ENCODE measurements around the gene VIL1. TPM values are rescaled to one million over a fixed set of nuclear protein-coding genes. Genes with fewer than 3 reads are reported as not detected.

Gene VIL1
- total and polyA plus RNA-seq, 2 of the 13 experiments (the other 11 are each of a cell fraction or from before 2014, with no cell fraction given), result 287 to 301 TPM

DNA sequence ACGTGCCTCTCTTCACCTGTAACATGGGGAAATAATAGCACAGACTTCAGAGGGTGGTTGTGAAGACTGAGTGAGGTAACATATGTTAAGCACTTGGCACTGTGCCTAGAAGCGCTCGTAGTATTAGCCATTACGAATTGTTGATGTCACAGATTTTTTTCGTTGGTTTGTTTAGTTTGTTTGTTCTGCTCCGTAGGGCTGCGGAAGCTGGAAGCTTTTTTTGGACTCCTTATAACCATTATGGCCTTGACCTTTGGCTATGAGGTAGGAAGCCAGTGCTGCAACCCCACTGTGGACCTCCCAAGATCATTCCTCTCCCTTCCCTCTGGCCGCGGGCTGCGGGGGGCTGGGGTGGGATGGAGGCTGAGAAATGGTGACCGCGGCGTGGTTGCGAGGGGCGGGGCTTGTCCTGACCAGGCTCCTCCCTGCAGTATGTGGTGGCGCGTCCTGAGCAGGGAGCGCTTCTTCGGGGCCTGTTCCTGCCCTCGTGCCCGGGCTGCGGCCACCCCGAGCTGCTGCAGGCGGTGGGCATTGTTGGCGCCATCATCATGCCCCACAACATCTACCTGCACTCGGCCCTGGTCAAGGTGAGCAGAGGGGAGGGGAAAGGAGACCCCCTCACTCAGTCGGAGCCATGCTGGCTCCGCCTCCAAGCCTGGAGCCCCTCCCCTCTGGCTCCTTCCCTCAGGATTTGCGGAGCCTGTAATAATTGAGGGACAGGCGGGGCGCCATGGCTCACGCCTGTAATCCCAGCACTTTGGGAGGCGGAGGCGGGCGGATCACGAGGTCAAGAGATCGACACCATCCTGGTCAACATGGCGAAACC is 31.3 kb upstream of the VIL1 start (continued):
- TF ChIP-seq, protein P1, sequence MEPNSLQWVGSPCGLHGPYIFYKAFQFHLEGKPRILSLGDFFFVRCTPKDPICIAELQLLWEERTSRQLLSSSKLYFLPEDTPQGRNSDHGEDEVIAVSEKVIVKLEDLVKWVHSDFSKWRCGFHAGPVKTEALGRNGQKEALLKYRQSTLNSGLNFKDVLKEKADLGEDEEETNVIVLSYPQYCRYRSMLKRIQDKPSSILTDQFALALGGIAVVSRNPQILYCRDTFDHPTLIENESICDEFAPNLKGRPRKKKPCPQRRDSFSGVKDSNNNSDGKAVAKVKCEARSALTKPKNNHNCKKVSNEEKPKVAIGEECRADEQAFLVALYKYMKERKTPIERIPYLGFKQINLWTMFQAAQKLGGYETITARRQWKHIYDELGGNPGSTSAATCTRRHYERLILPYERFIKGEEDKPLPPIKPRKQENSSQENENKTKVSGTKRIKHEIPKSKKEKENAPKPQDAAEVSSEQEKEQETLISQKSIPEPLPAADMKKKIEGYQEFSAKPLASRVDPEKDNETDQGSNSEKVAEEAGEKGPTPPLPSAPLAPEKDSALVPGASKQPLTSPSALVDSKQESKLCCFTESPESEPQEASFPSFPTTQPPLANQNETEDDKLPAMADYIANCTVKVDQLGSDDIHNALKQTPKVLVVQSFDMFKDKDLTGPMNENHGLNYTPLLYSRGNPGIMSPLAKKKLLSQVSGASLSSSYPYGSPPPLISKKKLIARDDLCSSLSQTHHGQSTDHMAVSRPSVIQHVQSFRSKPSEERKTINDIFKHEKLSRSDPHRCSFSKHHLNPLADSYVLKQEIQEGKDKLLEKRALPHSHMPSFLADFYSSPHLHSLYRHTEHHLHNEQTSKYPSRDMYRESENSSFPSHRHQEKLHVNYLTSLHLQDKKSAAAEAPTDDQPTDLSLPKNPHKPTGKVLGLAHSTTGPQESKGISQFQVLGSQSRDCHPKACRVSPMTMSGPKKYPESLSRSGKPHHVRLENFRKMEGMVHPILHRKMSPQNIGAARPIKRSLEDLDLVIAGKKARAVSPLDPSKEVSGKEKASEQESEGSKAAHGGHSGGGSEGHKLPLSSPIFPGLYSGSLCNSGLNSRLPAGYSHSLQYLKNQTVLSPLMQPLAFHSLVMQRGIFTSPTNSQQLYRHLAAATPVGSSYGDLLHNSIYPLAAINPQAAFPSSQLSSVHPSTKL (CRISPR knock-in tag; IDR thresholded peaks at IDR 0.05), result peak; percentile 77
- TF ChIP-seq ZFX (CRISPR knock-in tag; IDR thresholded peaks at IDR 0.05; ENCODE audit: low read depth) (peak; percentile 7; the same call in 1 of the 2 replicates), ZNF781 (CRISPR knock-in tag; IDR thresholded peaks at IDR 0.05; ENCODE audit: borderline replicate concordance, not compliant biosample characterization) (no peak), ZFP36 (IDR thresholded peaks at IDR 0.05; ENCODE audit: borderline replicate concordance, low read depth, low read length, partially characterized antibody) (no peak), TCF12 (IDR thresholded peaks at IDR 0.05) (no peak), TCF12 (CRISPR knock-in tag; IDR thresholded peaks at IDR 0.05) (no peak), NCOA2 (CRISPR knock-in tag; IDR thresholded peaks at IDR 0.05) (peak; percentile 34; the same call in 1 of the 2 replicates), ZNF589 (CRISPR knock-in tag; conservative IDR thresholded peaks at IDR 0.05) (peak; percentile 25; the same call in 1 of the 2 replicates), PPARG (CRISPR knock-in tag; conservative IDR thresholded peaks at IDR 0.05) (0 out of 2 replicates have a peak, but pooled peaks have one; percentile 24), CHCHD3 (CRISPR knock-in tag; IDR thresholded peaks at IDR 0.05) (0 out of 2 replicates have a peak, but pooled peaks have one; percentile 54), CREM (IDR thresholded peaks at IDR 0.05) (peak; percentile 80), CREM (CRISPR knock-in tag; IDR thresholded peaks at IDR 0.05) (no peak), KAT7 (CRISPR knock-in tag; IDR thresholded peaks at IDR 0.05; ENCODE audit: borderline replicate concordance) (no peak), HNRNPL (IDR thresholded peaks at IDR 0.05; ENCODE audit: low read depth, low read length) (0 out of 2 replicates have a peak, but pooled peaks have one; percentile 19), RARA (CRISPR knock-in tag; IDR thresholded peaks at IDR 0.05) (peak; percentile 85), ZNF782 (CRISPR knock-in tag; IDR thresholded peaks at IDR 0.05; ENCODE audit: borderline replicate concordance) (peak; percentile 50; the same call in 1 of the 2 replicates), FOXP1 (IDR thresholded peaks at IDR 0.05) (no peak), FOXP1 (CRISPR knock-in tag; IDR thresholded peaks at IDR 0.05) (peak; percentile 59), CHD4 (IDR thresholded peaks at IDR 0.05; ENCODE audit: borderline replicate concordance, low read length) (peak; percentile 28; the same call in 1 of the 2 replicates), ZFY (CRISPR knock-in tag; IDR thresholded peaks at IDR 0.05) (peak; percentile 4; the same call in 1 of the 2 replicates), NCOR1 (IDR thresholded peaks at IDR 0.05; ENCODE audit: borderline replicate concordance, low read length) (peak; percentile 63; the same call in 1 of the 2 replicates), ZNF790 (CRISPR knock-in tag; IDR thresholded peaks at IDR 0.05; ENCODE audit: borderline replicate concordance) (0 out of 2 replicates have a peak, but pooled peaks have one; percentile 11), ZNF205 (CRISPR knock-in tag; IDR thresholded peaks at IDR 0.05) (no peak)
- TF ChIP-seq, protein P2, sequence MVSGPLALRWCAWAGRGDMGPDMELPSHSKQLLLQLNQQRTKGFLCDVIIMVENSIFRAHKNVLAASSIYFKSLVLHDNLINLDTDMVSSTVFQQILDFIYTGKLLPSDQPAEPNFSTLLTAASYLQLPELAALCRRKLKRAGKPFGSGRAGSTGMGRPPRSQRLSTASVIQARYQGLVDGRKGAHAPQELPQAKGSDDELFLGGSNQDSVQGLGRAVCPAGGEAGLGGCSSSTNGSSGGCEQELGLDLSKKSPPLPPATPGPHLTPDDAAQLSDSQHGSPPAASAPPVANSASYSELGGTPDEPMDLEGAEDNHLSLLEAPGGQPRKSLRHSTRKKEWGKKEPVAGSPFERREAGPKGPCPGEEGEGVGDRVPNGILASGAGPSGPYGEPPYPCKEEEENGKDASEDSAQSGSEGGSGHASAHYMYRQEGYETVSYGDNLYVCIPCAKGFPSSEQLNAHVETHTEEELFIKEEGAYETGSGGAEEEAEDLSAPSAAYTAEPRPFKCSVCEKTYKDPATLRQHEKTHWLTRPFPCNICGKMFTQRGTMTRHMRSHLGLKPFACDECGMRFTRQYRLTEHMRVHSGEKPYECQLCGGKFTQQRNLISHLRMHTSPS (CRISPR knock-in tag; IDR thresholded peaks at IDR 0.05; ENCODE audit: low read depth), result no peak

Measured in HepG2 (cell line).